PC-9 (cell line): ENCODE measurements around the gene ST6GALNAC3.

ENCODE experiments used
- CTCF ChIP-seq: fragments of 200-600 bp; sonication (generic); conservative IDR thresholded peaks from 2 replicates; pipeline ENCODE4 v1.6.1; 2017; ENCODE audit warnings: mixed run types, antibody characterized with exemption, mild to moderate bottlenecking, moderate library complexity
- EZH2 ChIP-seq: fragments of 200-600 bp; sonication (generic); IDR thresholded peaks from 2 replicates; pipeline ENCODE4 v1.8.0; 2017; ENCODE audit warnings: antibody characterized with exemption, low read depth

DNA sequence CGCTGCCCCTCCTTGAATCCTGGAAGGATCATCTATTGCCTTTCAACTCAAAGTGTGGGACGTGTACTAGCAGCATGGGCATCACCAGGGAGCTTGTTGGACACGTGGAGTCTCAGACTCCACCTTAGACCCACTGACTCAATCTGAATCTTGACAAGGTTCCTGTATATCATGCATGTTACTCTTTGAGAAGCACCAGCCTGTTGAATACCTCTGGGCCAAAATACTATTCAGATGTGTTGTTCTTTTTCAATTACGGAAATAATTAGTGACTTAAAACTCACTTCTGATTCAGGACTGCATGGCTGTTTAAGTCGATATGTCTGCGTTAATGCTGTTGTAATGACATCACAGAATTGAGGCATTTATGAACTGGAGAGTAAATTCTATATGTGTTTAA, 70.8 kb downstream of the ST6GALNAC3 start:
- no peak for TF ChIP-seq CTCF
- TF ChIP-seq EZH2: no peak
